Suprapubic skin (tissue), 4 donors: ENCODE results near the gene DEPDC7.

Experiments
- CTCF ChIP-seq, 2 donors: fragments of 200-600 bp in 1 of 2; fragments of 450-650 bp in 1 of 2; sonication (generic) in 1 of 2; IDR thresholded peaks; one replicate each; pipeline ENCODE4 v1.5.1; 2016 to 2019; ENCODE audit warnings: antibody characterized with exemption in 2 of 2, mild to moderate bottlenecking in 1 of 2, moderate library complexity in 1 of 2
- EP300 ChIP-seq: sonication (generic); formaldehyde crosslinking; IDR thresholded peaks from one replicate; pipeline ENCODE4 v1.6.1; 2017; ENCODE audit warnings: antibody characterized with exemption
- POLR2A ChIP-seq, 2 donors: fragments of 450-650 bp; IDR thresholded peaks; one replicate each; pipeline ENCODE4 v1.6.1; 2017; ENCODE audit warnings: antibody characterized with exemption in 2 of 2, mild to moderate bottlenecking in 2 of 2, moderate library complexity in 2 of 2
- POLR2AphosphoS5 ChIP-seq, 3 donors: sonication (generic); formaldehyde crosslinking; IDR thresholded peaks; one replicate each; pipeline ENCODE4 v1.6.1; 2017; ENCODE audit warnings: antibody characterized with exemption in 3 of 3

- TF ChIP-seq POLR2A (IDR thresholded peaks at IDR 0.05) (no peak), CTCF (IDR thresholded peaks at IDR 0.05) (no peak), EP300 (no peak), POLR2AphosphoS5 (IDR thresholded peaks at IDR 0.05) (no peak)
These were observed 39.7 kb downstream of the DEPDC7 start for GRCh38 chr11:33055375-33055774.
